Measurements from ENCODE around the gene CD200R1.

Gene CD200R1

DNA sequence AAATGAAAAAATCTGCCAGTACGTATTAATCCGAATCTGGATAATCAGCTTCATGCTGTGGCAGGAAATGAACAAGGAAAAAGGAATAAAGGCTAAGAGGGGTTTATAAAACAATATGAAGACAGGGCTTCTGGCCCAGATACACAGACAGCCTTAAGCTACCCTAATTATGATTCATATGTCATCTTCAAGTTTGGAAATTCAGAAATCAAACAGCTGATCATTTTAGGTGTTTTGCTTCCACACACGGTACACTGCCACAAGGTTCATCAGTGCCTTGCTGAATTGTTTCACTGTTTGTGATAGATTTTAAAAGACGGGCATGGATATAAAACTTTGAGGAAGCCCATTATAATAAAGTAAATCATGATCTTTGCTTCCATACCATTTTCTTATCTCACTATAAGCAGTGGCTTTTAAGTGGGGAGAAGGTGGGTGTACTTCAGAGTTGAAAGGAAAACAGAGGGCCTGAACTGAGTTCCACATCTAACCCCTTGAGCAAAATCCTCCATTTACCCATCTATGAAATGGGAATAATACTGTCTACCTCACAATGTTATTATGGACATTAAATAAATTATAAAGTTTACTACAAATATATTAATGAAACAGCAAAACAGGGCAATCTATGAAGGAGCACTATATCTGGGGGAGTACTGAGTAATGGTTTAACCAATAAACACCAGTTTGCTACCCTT lies 31.6 kb upstream of the CD200R1 start:
- DNase-seq (ENCODE audit: low read depth): no peak
- TF ChIP-seq, protein P1, sequence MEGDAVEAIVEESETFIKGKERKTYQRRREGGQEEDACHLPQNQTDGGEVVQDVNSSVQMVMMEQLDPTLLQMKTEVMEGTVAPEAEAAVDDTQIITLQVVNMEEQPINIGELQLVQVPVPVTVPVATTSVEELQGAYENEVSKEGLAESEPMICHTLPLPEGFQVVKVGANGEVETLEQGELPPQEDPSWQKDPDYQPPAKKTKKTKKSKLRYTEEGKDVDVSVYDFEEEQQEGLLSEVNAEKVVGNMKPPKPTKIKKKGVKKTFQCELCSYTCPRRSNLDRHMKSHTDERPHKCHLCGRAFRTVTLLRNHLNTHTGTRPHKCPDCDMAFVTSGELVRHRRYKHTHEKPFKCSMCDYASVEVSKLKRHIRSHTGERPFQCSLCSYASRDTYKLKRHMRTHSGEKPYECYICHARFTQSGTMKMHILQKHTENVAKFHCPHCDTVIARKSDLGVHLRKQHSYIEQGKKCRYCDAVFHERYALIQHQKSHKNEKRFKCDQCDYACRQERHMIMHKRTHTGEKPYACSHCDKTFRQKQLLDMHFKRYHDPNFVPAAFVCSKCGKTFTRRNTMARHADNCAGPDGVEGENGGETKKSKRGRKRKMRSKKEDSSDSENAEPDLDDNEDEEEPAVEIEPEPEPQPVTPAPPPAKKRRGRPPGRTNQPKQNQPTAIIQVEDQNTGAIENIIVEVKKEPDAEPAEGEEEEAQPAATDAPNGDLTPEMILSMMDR (conservative IDR thresholded peaks at IDR 0.05; ENCODE audit: control insufficient read depth, insufficient read depth, low read depth, low read length): no peak
- H3K4me3 ChIP-seq (ENCODE audit: control insufficient read depth, low read depth, low read length): no peak overlapping the region

GRCh38 chr3:113005611-113006010 lies 30.7 kb upstream of the CD200R1 start:
- no peak overlapping the region for H3K4me3 ChIP-seq (ENCODE audit: control insufficient read depth, low read depth, low read length)
- TF ChIP-seq, protein P1 (conservative IDR thresholded peaks at IDR 0.05; ENCODE audit: control insufficient read depth, insufficient read depth, low read depth, low read length): no peak
- no peak for DNase-seq (ENCODE audit: low read depth)

DNA sequence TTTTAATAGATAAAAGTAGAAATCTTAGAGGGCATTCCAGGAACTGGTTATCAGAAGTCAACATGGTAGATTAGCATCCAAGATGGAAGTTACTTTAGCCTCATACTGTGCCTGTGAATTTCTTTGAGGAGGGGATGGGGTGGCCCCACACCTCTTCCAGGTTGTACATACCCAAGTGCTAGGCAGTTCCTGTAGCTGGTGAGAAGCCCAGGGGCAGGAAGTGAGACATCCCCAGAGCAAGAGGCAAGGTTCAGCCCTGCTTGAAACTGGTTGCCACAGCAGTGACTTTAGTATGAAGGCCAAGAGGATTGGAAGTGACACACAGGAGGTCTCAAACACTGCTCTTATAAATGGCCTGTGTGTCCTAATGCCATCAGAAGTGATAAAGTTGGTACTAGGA lies 27.8 kb upstream of the CD200R1 start:
- no peak overlapping the region for H3K4me3 ChIP-seq (ENCODE audit: control insufficient read depth, low read depth, low read length)
- DNase-seq (ENCODE audit: low read depth): no peak
- TF ChIP-seq, protein P1 (conservative IDR thresholded peaks at IDR 0.05; ENCODE audit: control insufficient read depth, insufficient read depth, low read depth, low read length): no peak

DNA sequence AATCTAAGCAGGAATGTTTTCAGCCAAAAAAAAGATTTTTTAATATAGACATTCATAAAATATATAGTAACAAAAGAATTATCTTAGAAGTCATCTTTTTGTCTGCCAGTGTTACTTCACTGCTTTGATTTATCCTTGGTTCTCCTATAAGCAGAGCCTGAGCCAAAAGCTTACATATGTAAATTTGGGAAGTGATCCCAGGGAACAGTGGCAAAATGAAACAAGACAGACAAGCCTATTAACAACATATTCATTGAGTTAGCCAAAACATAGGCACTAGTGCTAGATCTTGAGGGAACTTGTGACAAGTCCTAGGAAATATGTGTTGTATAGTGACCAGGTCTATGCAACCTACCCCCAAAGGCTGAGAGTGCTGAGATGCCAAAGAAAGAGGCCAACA lies 27.1 kb upstream of the CD200R1 start:
- no peak overlapping the region for H3K4me3 ChIP-seq (ENCODE audit: control insufficient read depth, low read depth, low read length)
- DNase-seq (ENCODE audit: low read depth): no peak
- TF ChIP-seq, protein P1 (conservative IDR thresholded peaks at IDR 0.05; ENCODE audit: control insufficient read depth, insufficient read depth, low read depth, low read length): no peak

GRCh38 chr3:113000691-113001090 lies 25.8 kb upstream of the CD200R1 start:
- no peak overlapping the region for H3K4me3 ChIP-seq (ENCODE audit: control insufficient read depth, low read depth, low read length)
- TF ChIP-seq, protein P1 (conservative IDR thresholded peaks at IDR 0.05; ENCODE audit: control insufficient read depth, insufficient read depth, low read depth, low read length): no peak

GRCh38 chr3:112995800-112996199 lies 20.9 kb upstream of the CD200R1 start:
- TF ChIP-seq, protein P1 (conservative IDR thresholded peaks at IDR 0.05; ENCODE audit: control insufficient read depth, insufficient read depth, low read depth, low read length): no peak
- no peak for DNase-seq (ENCODE audit: low read depth)

More at GRCh38 chr3:113000691-113001090, 25.8 kb upstream of the CD200R1 start:
- DNase-seq (ENCODE audit: low read depth): no peak

More at GRCh38 chr3:112995800-112996199, 20.9 kb upstream of the CD200R1 start:
- H3K4me3 ChIP-seq (ENCODE audit: control insufficient read depth, low read depth, low read length): no peak overlapping the region
